Breast epithelium (tissue), 4 donors: ENCODE measurements around the gene ZNHIT1. TPM values are rescaled to one million over a fixed set of nuclear protein-coding genes. Genes with fewer than 3 reads are reported as not detected.
"Not testable (repeated sequence)": the region's sequence is repeated elsewhere in the genome, so short reads cannot be mapped to it uniquely, and the experiment has no call there.

Experiments used
- DNase-seq, 2 donors: peaks; one replicate each; pipeline ENCODE4 v3.0.0-alpha.2; 2019; ENCODE audit warnings: low spot score in 2 of 2
- H3K27ac ChIP-seq, 2 donors: fragments of 200-600 bp; sonication (generic) in 1 of 2; one replicate each; pipeline ENCODE4 v1.5.1; 2016 to 2019; ENCODE audit warnings: mild to moderate bottlenecking in 1 of 2
- H3K27me3 ChIP-seq, 2 donors: fragments of 200-600 bp; sonication (generic) in 1 of 2; one replicate each; pipeline versions ENCODE4 v1.5.1 to v1.6.0; 2017 to 2019; ENCODE audit warnings: control low read depth in 1 of 2, mild to moderate bottlenecking in 1 of 2
- H3K36me3 ChIP-seq: fragments of 200-600 bp; one replicate; pipeline ENCODE4 v1.5.1; 2019
- H3K4me1 ChIP-seq, 2 donors: fragments of 200-600 bp; sonication (generic); one replicate each; pipeline ENCODE4 v1.5.1; 2016 to 2019; ENCODE audit warnings: control low read depth in 1 of 2
- H3K4me3 ChIP-seq, 3 donors: fragments of 200-600 bp; sonication (generic); 1 replicate in 2 of 3; 2 replicates in 1 of 3; pipeline ENCODE4 v1.5.1; 2016 to 2019; ENCODE audit warnings: mild to moderate bottlenecking in 3 of 3, moderate library complexity in 2 of 3
- H3K9me3 ChIP-seq, 2 donors: fragments of 200-600 bp; sonication (generic) in 1 of 2; one replicate each; pipeline ENCODE4 v1.5.1; 2016 to 2019; ENCODE audit warnings: control low read depth in 1 of 2
- POLR2A ChIP-seq: fragments of 450-650 bp; IDR thresholded peaks from one replicate; pipeline ENCODE4 v1.6.1; 2016; ENCODE audit warnings: antibody characterized with exemption, mild to moderate bottlenecking, moderate library complexity
- POLR2AphosphoS5 ChIP-seq, 3 donors: sonication (generic); formaldehyde crosslinking; IDR thresholded peaks; one replicate each; pipeline ENCODE4 v1.6.1; 2017; ENCODE audit warnings: antibody characterized with exemption in 3 of 3
- intact Hi-C: fragments of 100-400 bp; cut with DNase I; formaldehyde crosslinking; loops from one replicate; pipeline ENCODE4 v1.15.1; 2023; ENCODE audit warnings: low total_unique reads
- total RNA-seq, 3 donors: library from RNA; depleted of rRNA; stranded (reverse); fragments of >200 nt; gene quantifications; one replicate each; pipeline ENCODE4 v1.1.0, GENCODE V29; 2016
- TF ChIP-seq, protein P1 (sequence below), 3 donors: fragments of 450-650 bp; IDR thresholded peaks; one replicate each; pipeline ENCODE4 v1.5.1; 2016 to 2017; ENCODE audit warnings: antibody characterized with exemption in 3 of 3, mild to moderate bottlenecking in 3 of 3, moderate library complexity in 3 of 3

Gene ZNHIT1
- total RNA-seq, 3 donors from 2014 or later = 80.2 to 107 (median 91.4) TPM

DNA sequence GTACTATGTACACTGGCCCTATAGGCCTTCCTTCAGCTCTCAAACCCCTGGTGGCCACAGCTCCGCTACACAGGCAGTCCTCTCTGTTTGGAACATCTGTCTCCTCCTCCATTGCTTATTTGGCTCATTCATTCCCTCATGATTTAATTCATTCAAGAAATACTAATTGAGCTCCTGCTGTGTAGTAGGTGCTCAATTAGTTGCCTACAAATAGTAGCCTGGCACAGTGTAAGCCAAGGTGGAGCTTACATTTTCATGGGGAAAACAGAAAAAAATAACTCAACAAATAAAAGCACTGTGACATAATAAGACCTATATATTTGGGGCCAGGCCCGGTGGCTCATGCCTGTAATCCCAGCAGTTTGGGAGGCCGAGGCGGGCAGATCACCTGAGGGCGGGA is 30.3 kb downstream of the ZNHIT1 start:
- Histone ChIP-seq H3K27ac (no peak overlapping the region), H3K27me3 (no peaks in the 10 kb centered on the region), H3K4me1 (peaks cover 4 to 6% of the 10 kb centered on the region in 2 donors), H3K4me3 (no peak overlapping the region), H3K36me3 (no peaks in the 10 kb centered on the region), H3K9me3 (no peaks in the 10 kb centered on the region)
- no peak for TF ChIP-seq POLR2A
- TF ChIP-seq, protein P1, sequence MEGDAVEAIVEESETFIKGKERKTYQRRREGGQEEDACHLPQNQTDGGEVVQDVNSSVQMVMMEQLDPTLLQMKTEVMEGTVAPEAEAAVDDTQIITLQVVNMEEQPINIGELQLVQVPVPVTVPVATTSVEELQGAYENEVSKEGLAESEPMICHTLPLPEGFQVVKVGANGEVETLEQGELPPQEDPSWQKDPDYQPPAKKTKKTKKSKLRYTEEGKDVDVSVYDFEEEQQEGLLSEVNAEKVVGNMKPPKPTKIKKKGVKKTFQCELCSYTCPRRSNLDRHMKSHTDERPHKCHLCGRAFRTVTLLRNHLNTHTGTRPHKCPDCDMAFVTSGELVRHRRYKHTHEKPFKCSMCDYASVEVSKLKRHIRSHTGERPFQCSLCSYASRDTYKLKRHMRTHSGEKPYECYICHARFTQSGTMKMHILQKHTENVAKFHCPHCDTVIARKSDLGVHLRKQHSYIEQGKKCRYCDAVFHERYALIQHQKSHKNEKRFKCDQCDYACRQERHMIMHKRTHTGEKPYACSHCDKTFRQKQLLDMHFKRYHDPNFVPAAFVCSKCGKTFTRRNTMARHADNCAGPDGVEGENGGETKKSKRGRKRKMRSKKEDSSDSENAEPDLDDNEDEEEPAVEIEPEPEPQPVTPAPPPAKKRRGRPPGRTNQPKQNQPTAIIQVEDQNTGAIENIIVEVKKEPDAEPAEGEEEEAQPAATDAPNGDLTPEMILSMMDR (IDR thresholded peaks at IDR 0.05) = no peak
- no peak for TF ChIP-seq POLR2AphosphoS5 (IDR thresholded peaks at IDR 0.05)
- intact Hi-C loops = no loop called here
- no peak for DNase-seq

GRCh38 chr7:101250324-101250723 is 32.4 kb downstream of the ZNHIT1 start:
- Histone ChIP-seq H3K9me3 (no peaks in the 10 kb centered on the region), H3K27me3 (no peaks in the 10 kb centered on the region), H3K36me3 (no peaks in the 10 kb centered on the region), H3K27ac (no peak overlapping the region), H3K4me1 (peaks cover 0 to 4% of the 10 kb centered on the region in 2 donors), H3K4me3 (no peak overlapping the region)
- DNase-seq = no peak
- intact Hi-C loops = loop anchor here (10.0 kb wide), 1 partner anchor 46 kb away; the partner anchor contains the start of gene MOGAT3
- TF ChIP-seq POLR2A (no peak), POLR2AphosphoS5 (IDR thresholded peaks at IDR 0.05) (no peak)
- TF ChIP-seq, protein P1 (IDR thresholded peaks at IDR 0.05) = no peak

DNA sequence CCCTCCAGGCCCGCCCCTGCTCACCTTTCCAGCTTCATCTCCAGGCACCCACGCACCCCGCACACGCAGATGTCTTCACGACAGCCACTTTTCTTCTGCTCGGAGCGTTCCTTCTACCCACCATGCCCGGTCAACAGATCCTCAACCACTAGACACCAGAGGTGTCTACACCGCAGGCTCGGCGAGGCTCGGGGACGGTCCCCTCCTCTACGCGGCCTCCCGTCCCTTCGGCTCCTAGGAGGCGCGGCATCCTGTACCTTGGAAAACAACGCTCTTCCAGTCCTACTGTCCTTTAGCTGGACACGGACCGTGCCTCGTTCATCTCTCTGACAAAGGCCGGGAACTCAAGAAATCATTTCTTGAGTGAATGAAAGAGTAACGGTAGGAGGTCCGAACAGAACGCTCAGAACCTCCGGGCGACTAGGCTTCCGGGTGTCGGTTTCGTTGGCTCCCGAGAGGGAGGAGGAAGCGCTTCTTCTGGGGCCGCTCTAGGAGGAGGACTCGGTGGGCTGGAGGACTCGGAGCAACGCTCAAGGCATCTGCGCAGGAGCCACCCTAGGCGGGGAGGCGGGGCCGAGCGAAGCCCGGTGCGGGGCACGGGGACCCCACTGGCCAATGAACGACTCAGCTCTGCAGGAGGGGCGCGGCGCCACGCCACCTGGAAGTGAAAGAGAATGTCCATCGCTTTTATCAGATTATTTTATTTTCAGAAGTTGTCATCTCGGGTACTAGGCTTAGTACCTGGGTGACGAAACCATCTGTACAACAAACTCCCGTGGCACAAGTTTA is 34.1 kb downstream of the ZNHIT1 start:
- no peaks in the 10 kb centered on the region for H3K9me3 ChIP-seq
- H3K27ac ChIP-seq = peak overlapping the region; percentile 16 to 77
- TF ChIP-seq, protein P1 (IDR thresholded peaks at IDR 0.05) = no peak
- peak; percentile 16 for TF ChIP-seq POLR2A
- peak in 2 of 3 donors; percentile 71 to 78 for TF ChIP-seq POLR2AphosphoS5 (IDR thresholded peaks at IDR 0.05)
- H3K36me3 ChIP-seq = no peaks in the 10 kb centered on the region
- H3K4me1 ChIP-seq = peaks cover 0 to 4% of the 10 kb centered on the region in 2 donors
- H3K27me3 ChIP-seq = no peaks in the 10 kb centered on the region
- peak; percentile 94 to 97 for DNase-seq
- intact Hi-C loops = loop anchor here (10.0 kb wide), 1 partner anchor 47 kb away; the partner anchor contains the start of gene MOGAT3
- H3K4me3 ChIP-seq = peak overlapping the region; percentile 73 to 90 (median 80)

- not testable (repeated sequence) for H3K27me3 ChIP-seq, H3K9me3 ChIP-seq, H3K27ac ChIP-seq, H3K36me3 ChIP-seq, H3K4me1 ChIP-seq, DNase-seq
- intact Hi-C loops = loop anchor here (10.0 kb wide), 1 partner anchor 48 kb away; the partner anchor contains the start of gene MOGAT3
- H3K4me3 ChIP-seq = peak overlapping the region in 1 of 3 donors; percentile 73
Observed at GRCh38 chr7:101253199-101253598, 35.2 kb downstream of the ZNHIT1 start.

DNA sequence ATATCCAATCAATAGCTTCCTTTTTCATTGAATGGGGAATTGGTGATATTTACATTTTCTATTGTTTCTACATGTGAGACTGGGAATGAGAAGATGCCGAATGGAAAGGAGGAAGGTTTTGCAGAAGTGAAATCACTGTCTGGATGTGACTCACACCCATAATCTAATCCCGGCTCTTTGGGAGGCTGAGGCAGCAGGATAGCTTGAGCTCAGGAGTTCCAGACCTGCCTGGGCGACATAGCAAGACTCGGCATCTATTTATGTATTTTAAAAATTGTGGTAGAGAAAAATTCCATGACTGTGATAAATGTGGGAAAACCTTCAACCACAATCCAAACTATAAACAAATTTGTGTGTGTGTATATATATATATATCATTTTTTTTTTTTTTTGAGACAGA is 37.8 kb downstream of the ZNHIT1 start:
- Histone ChIP-seq H3K36me3 (no peaks in the 10 kb centered on the region), H3K27me3 (no peaks in the 10 kb centered on the region), H3K4me3 (no peak overlapping the region), H3K9me3 (no peaks in the 10 kb centered on the region), H3K4me1 (peaks cover 0 to 4% of the 10 kb centered on the region in 2 donors), H3K27ac (no peak overlapping the region)
- intact Hi-C loops = loop anchor here (10.0 kb wide), 1 partner anchor 51 kb away; the partner anchor contains the start of gene MOGAT3
- TF ChIP-seq POLR2AphosphoS5 (IDR thresholded peaks at IDR 0.05) (no peak), POLR2A (no peak)
- TF ChIP-seq, protein P1 (IDR thresholded peaks at IDR 0.05) = no peak
- DNase-seq = no peak
